PFSK-1 (cell line): ENCODE measurements around the gene SYT11.

Experiments used
- POLR2AphosphoS5 ChIP-seq: IDR thresholded peaks from 2 replicates; pipeline ENCODE4 v1.6.1; 2012; ENCODE audit warnings: low read depth, mild to moderate bottlenecking, control low read depth, low read length, moderate library complexity
- TAF1 ChIP-seq: IDR thresholded peaks from 2 replicates; pipeline ENCODE4 v1.6.1; 2012; ENCODE audit warnings: low read length, control low read depth, borderline replicate concordance; ENCODE audit not compliant: insufficient read depth

DNA sequence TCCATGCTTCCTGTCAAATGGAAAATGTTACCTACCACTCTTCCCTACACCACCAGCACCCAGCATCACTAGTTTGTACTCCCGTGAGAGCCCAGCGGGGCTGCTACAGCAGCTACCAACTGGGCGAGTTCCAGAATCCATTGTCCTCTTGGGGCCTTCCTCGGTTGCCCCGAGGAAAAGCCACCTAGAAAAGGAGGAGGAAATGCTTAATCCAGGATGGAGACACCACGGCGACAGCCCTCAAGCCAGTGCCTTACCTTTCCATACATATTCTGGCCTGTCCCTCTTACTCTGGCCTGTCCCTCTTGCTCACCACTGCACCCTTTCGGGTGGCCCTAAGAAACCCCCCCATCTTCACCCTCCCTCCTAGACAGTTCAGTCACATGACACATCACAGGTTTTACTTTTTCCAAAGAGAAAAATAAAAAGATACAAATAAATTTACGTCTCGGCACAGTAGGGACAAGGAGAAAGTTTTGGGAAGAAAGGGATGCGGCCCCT, 51.3 kb downstream of the SYT11 start:
- TF ChIP-seq TAF1 (no peak), POLR2AphosphoS5 (no peak)
